H9 (cell line): Measurements from ENCODE around the gene LAMC3. TPM values are rescaled to one million over a fixed set of nuclear protein-coding genes. Genes with fewer than 3 reads are reported as not detected.

Experiments
- DNase-seq: peaks from one replicate; pipeline ENCODE4 v3.0.0-alpha.2; 2017
- H2AFZ ChIP-seq: one replicate; pipeline ENCODE4 v1.6.1; 2013; ENCODE audit warnings: mild to moderate bottlenecking, low read length, control low read depth, moderate library complexity
- H2AK5ac ChIP-seq: 2 replicates; pipeline ENCODE4 v1.6.1; 2013; ENCODE audit warnings: low read length, control low read depth, mixed read lengths; ENCODE audit not compliant: insufficient read length
- H2BK120ac ChIP-seq: one replicate; pipeline ENCODE4 v1.6.1; 2013; ENCODE audit warnings: low read depth, mild to moderate bottlenecking, low read length, control low read depth, inconsistent platforms; ENCODE audit not compliant: poor library complexity, severe bottlenecking
- H2BK12ac ChIP-seq: 2 replicates; pipeline ENCODE4 v1.6.1; 2013; ENCODE audit warnings: low read length, control low read depth, mixed read lengths, low read depth; ENCODE audit not compliant: insufficient read length
- H2BK15ac ChIP-seq: 2 replicates; pipeline ENCODE4 v1.6.1; 2013; ENCODE audit warnings: low read depth, low read length, control low read depth
- H2BK20ac ChIP-seq: one replicate; pipeline ENCODE4 v1.6.1; 2013; ENCODE audit warnings: low read depth, mild to moderate bottlenecking, low read length, control low read depth, inconsistent platforms; ENCODE audit not compliant: poor library complexity, severe bottlenecking
- H2BK5ac ChIP-seq: 2 replicates; pipeline ENCODE4 v1.6.1; 2013; ENCODE audit warnings: low read length, control low read depth, mixed read lengths; ENCODE audit not compliant: insufficient read length
- H3K14ac ChIP-seq: 2 replicates; pipeline ENCODE4 v1.6.1; 2013; ENCODE audit warnings: low read length, control low read depth; ENCODE audit not compliant: insufficient read depth
- H3K18ac ChIP-seq: 2 replicates; pipeline ENCODE4 v1.6.1; 2013; ENCODE audit warnings: low read depth, mild to moderate bottlenecking, mixed read lengths, low read length, control low read depth; ENCODE audit not compliant: insufficient read length
- H3K23ac ChIP-seq: 2 replicates; pipeline ENCODE4 v1.6.1; 2013; ENCODE audit warnings: low read length, control low read depth, mixed read lengths, low read depth; ENCODE audit not compliant: insufficient read length
- H3K23me2 ChIP-seq: 2 replicates; pipeline ENCODE4 v1.6.1; 2013; ENCODE audit warnings: low read depth, mild to moderate bottlenecking, mixed read lengths, low read length, control low read depth; ENCODE audit not compliant: insufficient read length, poor library complexity, severe bottlenecking
- H3K27ac ChIP-seq: 2 replicates; pipeline ENCODE4 v1.5.1; 2013; ENCODE audit warnings: low read length, control low read depth, mixed read lengths, low read depth; ENCODE audit not compliant: insufficient read length
- H3K27me3 ChIP-seq: 2 replicates; pipeline ENCODE4 v1.6.1; 2013; ENCODE audit warnings: low read length, control low read depth, inconsistent platforms; ENCODE audit not compliant: insufficient read depth
- H3K4ac ChIP-seq: 2 replicates; pipeline ENCODE4 v1.6.1; 2013; ENCODE audit warnings: low read depth, mild to moderate bottlenecking, control low read depth, inconsistent platforms, low read length, moderate library complexity
- H3K4me1 ChIP-seq: 2 replicates; pipeline ENCODE4 v1.6.1; 2013; ENCODE audit warnings: low read length, control low read depth, inconsistent platforms; ENCODE audit not compliant: insufficient read depth
- H3K4me2 ChIP-seq: 2 replicates; pipeline ENCODE4 v1.6.1; 2013; ENCODE audit warnings: low read length, control low read depth, mixed read lengths; ENCODE audit not compliant: insufficient read length, insufficient read depth
- H3K56ac ChIP-seq: 2 replicates; pipeline ENCODE4 v1.6.1; 2013; ENCODE audit warnings: low read depth, mild to moderate bottlenecking, mixed read lengths, low read length, control low read depth; ENCODE audit not compliant: insufficient read length
- H3K79me1 ChIP-seq: 2 replicates; pipeline ENCODE4 v1.6.1; 2013; ENCODE audit warnings: low read depth, mild to moderate bottlenecking, moderate library complexity, low read length, control low read depth, inconsistent platforms; ENCODE audit not compliant: insufficient read depth, poor library complexity, severe bottlenecking
- H3K79me2 ChIP-seq: 2 replicates; pipeline ENCODE4 v1.6.1; 2013; ENCODE audit warnings: low read length, control low read depth, inconsistent platforms; ENCODE audit not compliant: insufficient read depth
- H3K9ac ChIP-seq: 2 replicates; pipeline ENCODE4 v1.6.1; 2013; ENCODE audit warnings: low read length, control low read depth, mixed read lengths; ENCODE audit not compliant: insufficient read length; ENCODE audit errors: extremely low read depth
- H3K9me3 ChIP-seq: one replicate; pipeline ENCODE4 v1.6.1; 2013; ENCODE audit warnings: low read depth, low read length, inconsistent platforms; ENCODE audit not compliant: control insufficient read depth
- H3T11ph ChIP-seq: one replicate; pipeline ENCODE4 v1.6.1; 2013; ENCODE audit warnings: mild to moderate bottlenecking, low read length, control low read depth, inconsistent platforms
- H4K20me1 ChIP-seq: one replicate; pipeline ENCODE4 v1.6.1; 2013; ENCODE audit not compliant: control insufficient read depth, insufficient read length, insufficient read depth
- H4K5ac ChIP-seq: 2 replicates; pipeline ENCODE4 v1.6.1; 2013; ENCODE audit warnings: low read depth, mild to moderate bottlenecking, mixed read lengths, low read length, control low read depth; ENCODE audit not compliant: insufficient read length
- H4K8ac ChIP-seq: replicated peaks from 2 replicates; pipeline ENCODE4 v1.6.1; 2013; ENCODE audit warnings: low read length, control low read depth, mixed read lengths, low read depth; ENCODE audit not compliant: insufficient read length
- H4K91ac ChIP-seq: 2 replicates; pipeline ENCODE4 v1.6.1; 2013; ENCODE audit warnings: low read depth, mild to moderate bottlenecking, moderate library complexity, mixed read lengths, low read length, control low read depth; ENCODE audit not compliant: insufficient read length
- H3K27ac Mint-ChIP-seq, 3 experiments: 2 replicates in 2 of 3; 3 replicates in 1 of 3; pipeline ENCODE4 v1.8.0; 2020 to 2021; ENCODE audit warnings: mixed read lengths in 3 of 3, mild to moderate bottlenecking in 1 of 3, moderate library complexity in 1 of 3
- H3K27me3 Mint-ChIP-seq: 2 replicates; pipeline ENCODE4 v1.8.0; 2021; ENCODE audit warnings: low read depth, mild to moderate bottlenecking, moderate library complexity, mixed read lengths
- H3K36me3 Mint-ChIP-seq, 3 experiments: 2 replicates in 2 of 3; 3 replicates in 1 of 3; pipeline ENCODE4 v1.8.0; 2020 to 2021; ENCODE audit warnings: low read depth in 3 of 3, mixed read lengths in 3 of 3; ENCODE audit not compliant: insufficient read depth in 1 of 3
- H3K4me1 Mint-ChIP-seq, 2 experiments: 2 replicates each; pipeline ENCODE4 v1.8.0; 2020; ENCODE audit warnings: mixed read lengths in 2 of 2
- H3K4me3 Mint-ChIP-seq, 2 experiments: 2 replicates in 1 of 2; 3 replicates in 1 of 2; pipeline ENCODE4 v1.8.0; 2020 to 2021; ENCODE audit warnings: mild to moderate bottlenecking in 2 of 2, mixed read lengths in 2 of 2, moderate library complexity in 1 of 2
- H3K9me3 Mint-ChIP-seq, 2 experiments: 2 replicates in 1 of 2; 3 replicates in 1 of 2; pipeline ENCODE4 v1.8.0; 2020; ENCODE audit warnings: mild to moderate bottlenecking in 2 of 2, mixed read lengths in 2 of 2, moderate library complexity in 1 of 2
- CTCF ChIP-seq: fragments of 200-600 bp; sonication (generic); conservative IDR thresholded peaks from 3 replicates; pipeline ENCODE4 v1.8.0; 2021; ENCODE audit warnings: antibody characterized with exemption, mild to moderate bottlenecking
- WGBS: extraction: QIAGEN DNeasy Blood & Tissue Kit; methylation state at CpG from one replicate; pipeline ENCODE4 v1.1.7; 2013; ENCODE audit warnings: missing lambda C conversion rate, low lambda C conversion rate, mixed read lengths; ENCODE audit not compliant: insufficient read length; ENCODE audit errors: extremely low coverage; 5-methylcytosine and 5-hydroxymethylcytosine counted together
- total RNA-seq: library from RNA; stranded (reverse); gene quantifications from 2 replicates; pipeline ENCODE4 v1.2.1, GENCODE V29; 2021

Gene LAMC3
- total RNA-seq, 1 experiment from 2014 or later = 21.7 TPM

DNA sequence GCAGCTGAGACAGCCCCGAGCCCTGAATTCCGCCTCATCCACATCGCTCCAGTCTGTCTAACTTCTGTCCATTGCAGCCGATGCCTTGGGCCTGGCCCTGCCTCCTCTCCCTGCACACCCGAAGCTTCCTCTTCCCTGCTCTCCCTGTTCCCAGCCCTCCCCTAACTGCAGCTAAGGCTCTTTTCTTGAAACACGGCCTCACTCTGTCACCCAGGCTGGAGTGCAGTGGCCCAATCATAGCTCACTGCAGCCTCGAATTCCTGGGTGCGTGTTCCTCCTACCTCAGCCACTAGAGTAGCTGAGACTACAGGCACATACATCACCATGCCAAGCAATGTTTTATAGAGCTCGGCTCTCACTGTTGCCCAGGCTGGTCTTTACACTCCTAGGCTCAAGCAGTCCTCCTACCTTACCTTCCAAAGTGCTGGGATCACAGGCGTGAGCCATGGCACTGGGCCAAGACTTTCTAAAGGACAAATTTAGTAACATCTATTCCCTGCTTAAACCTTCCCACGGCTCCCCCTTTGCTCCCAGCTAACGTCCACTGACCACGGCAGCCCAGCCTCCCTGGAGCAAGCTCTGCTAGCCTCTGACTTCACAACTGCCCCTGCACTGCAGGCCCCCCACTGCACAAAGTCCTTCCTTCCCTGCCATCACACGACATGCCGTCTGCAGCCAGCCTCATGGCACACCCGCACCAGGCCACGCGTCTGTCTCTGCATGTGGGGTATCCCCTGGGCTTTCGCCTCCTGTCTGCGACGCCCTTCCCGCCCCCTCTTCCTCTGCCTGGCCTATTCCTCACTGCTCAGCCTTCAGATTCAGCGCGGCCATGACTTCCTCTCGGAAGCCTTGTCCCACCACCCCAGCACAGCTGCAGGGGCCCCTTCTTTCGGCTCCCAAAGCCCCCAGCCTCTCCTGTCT, 28.6 kb downstream of the LAMC3 start:
- H3K79me1 ChIP-seq = no peaks in the 10 kb centered on the region
- no peak overlapping the region for H3T11ph ChIP-seq
- no peak overlapping the region for H3K4me2 ChIP-seq
- H2AFZ ChIP-seq = no peak overlapping the region
- no peak overlapping the region for H3K18ac ChIP-seq
- no peak overlapping the region; the same call in 1 of the 2 replicates for H3K14ac ChIP-seq
- H4K5ac ChIP-seq = no peak overlapping the region
- no peak for TF ChIP-seq CTCF
- H3K4me1 ChIP-seq = no peaks in the 10 kb centered on the region
- H2BK12ac ChIP-seq = no peak overlapping the region
- Mint-ChIP-seq H3K27ac (peak overlapping the region; percentile 65 to 95 (median 94); a peak in 4 of 7 replicates), H3K4me1 (no peaks in the 10 kb centered on the region), H3K36me3 (peaks cover 0 to 6% (median 2%) of the 10 kb centered on the region in 3 experiments; a peak in 3 of 7 replicates), H3K27me3 (no peaks in the 10 kb centered on the region), H3K9me3 (no peaks in the 10 kb centered on the region), H3K4me3 (no peak overlapping the region)
- H3K27ac ChIP-seq = no peak overlapping the region
- WGBS = no CpG with 5 or more reads among the region's 26 CpGs
- H3K23ac ChIP-seq = no peak overlapping the region
- no peaks in the 10 kb centered on the region for H4K20me1 ChIP-seq
- no peaks in the 10 kb centered on the region for H3K9me3 ChIP-seq
- H2BK5ac ChIP-seq = no peak overlapping the region
- no peak overlapping the region for H2BK20ac ChIP-seq
- H2BK15ac ChIP-seq = no peak overlapping the region
- no peak overlapping the region for H3K4ac ChIP-seq
- H3K56ac ChIP-seq = no peak overlapping the region
- DNase-seq = no peak
- no peak overlapping the region for H3K9ac ChIP-seq
- H4K91ac ChIP-seq = no peak overlapping the region
- peaks cover 4% of the 10 kb centered on the region for H3K23me2 ChIP-seq
- no peak overlapping the region for H2AK5ac ChIP-seq
- H2BK120ac ChIP-seq = no peak overlapping the region
- H3K79me2 ChIP-seq = no peaks in the 10 kb centered on the region
- no peak overlapping the region for H4K8ac ChIP-seq
- H3K27me3 ChIP-seq = no peaks in the 10 kb centered on the region
